GM12875 (cell line): ENCODE measurements around the gene RRM2.

ENCODE experiments used
- H3K4me3 ChIP-seq: one replicate; pipeline ENCODE4 v1.5.1; 2011; ENCODE audit warnings: low read depth, low read length, control low read depth
- TF ChIP-seq, protein P1 (sequence below): IDR thresholded peaks from 2 replicates; pipeline ENCODE4 v1.5.1; 2011; ENCODE audit warnings: low read depth, mild to moderate bottlenecking, control low read depth, inconsistent platforms, low read length, moderate library complexity, borderline replicate concordance; ENCODE audit not compliant: insufficient read depth

Gene RRM2

GRCh38 chr2:10124538-10125045 lies 2.1 kb downstream of the RRM2 start:
- H3K4me3 ChIP-seq, result peak overlapping the region; percentile 98
- TF ChIP-seq, protein P1, sequence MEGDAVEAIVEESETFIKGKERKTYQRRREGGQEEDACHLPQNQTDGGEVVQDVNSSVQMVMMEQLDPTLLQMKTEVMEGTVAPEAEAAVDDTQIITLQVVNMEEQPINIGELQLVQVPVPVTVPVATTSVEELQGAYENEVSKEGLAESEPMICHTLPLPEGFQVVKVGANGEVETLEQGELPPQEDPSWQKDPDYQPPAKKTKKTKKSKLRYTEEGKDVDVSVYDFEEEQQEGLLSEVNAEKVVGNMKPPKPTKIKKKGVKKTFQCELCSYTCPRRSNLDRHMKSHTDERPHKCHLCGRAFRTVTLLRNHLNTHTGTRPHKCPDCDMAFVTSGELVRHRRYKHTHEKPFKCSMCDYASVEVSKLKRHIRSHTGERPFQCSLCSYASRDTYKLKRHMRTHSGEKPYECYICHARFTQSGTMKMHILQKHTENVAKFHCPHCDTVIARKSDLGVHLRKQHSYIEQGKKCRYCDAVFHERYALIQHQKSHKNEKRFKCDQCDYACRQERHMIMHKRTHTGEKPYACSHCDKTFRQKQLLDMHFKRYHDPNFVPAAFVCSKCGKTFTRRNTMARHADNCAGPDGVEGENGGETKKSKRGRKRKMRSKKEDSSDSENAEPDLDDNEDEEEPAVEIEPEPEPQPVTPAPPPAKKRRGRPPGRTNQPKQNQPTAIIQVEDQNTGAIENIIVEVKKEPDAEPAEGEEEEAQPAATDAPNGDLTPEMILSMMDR, result peak; percentile 30; the same call in 1 of the 2 replicates

GRCh38 chr2:10125842-10126631 lies 3.5 kb downstream of the RRM2 start:
- TF ChIP-seq, protein P1, result no peak
- H3K4me3 ChIP-seq, result no peak overlapping the region

- no peak overlapping the region for H3K4me3 ChIP-seq
- TF ChIP-seq, protein P1, result no peak
These were observed 4.1 kb downstream of the RRM2 start for GRCh38 chr2:10126632-10127026.

DNA sequence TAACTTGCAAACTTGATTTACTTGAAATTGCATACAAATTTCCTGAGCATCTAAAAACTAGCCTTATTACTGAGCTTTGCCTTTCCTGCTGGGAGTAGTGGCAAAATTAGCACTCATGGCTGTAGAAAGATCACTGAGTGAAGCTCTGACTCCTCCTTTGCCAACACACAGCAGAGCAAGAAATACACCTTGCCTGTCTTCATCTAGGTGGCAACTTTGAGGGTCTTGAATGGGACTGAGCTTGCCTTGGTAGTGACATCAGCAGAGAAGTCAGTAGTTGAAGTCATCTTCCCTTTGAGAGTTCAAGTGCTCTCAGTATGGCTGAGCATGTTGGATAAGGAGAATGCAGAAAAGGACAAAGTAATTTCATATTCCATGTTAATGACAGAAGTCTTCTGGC lies 5.9 kb downstream of the RRM2 start:
- no peak overlapping the region for H3K4me3 ChIP-seq
- TF ChIP-seq, protein P1, result no peak

- TF ChIP-seq, protein P1, result no peak
- H3K4me3 ChIP-seq, result no peak overlapping the region
These were observed 7.0 kb downstream of the RRM2 start for GRCh38 chr2:10129490-10129889.

GRCh38 chr2:10132043-10132575 lies 9.6 kb downstream of the RRM2 start:
- TF ChIP-seq, protein P1, result no peak
- H3K4me3 ChIP-seq, result no peak overlapping the region

DNA sequence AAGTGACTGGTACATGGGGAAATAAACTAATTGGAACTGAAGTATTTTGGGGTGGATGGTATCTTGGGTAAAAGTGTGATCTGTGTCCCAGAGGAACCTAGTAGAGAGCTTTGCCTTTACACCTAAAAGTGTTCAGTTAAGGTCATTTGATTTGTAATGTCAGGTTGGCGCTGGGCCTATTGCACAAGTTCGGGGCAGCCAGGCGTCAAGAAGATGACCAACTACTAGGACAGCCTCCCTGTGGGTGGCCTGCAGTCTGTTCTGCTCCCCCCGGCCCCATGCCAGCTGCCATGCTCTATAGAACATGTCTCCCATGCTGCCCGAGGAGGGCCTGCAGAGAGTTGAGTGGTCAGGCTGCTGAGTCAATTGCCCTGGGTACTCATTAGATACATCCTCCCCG lies 10.1 kb downstream of the RRM2 start:
- TF ChIP-seq, protein P1, result no peak
- H3K4me3 ChIP-seq, result no peak overlapping the region
